CD14-positive monocyte (primary cell): ENCODE data around the gene ZBTB44. TPM values are rescaled to one million over a fixed set of nuclear protein-coding genes. Genes with fewer than 3 reads are reported as not detected.
A peak's percentile ranks its signal among the peaks of the same experiment; 100 is the strongest.

ENCODE experiments used
- DNase-seq, 3 donors: peaks; one replicate each; pipeline ENCODE4 v3.0.0-alpha.2; 2011 to 2022
- H2AFZ ChIP-seq: 2 replicates; pipeline ENCODE4 v1.6.0; 2012; ENCODE audit warnings: mild to moderate bottlenecking, low read depth, low read length, inconsistent platforms; ENCODE audit not compliant: insufficient read depth, poor library complexity, severe bottlenecking
- H3K27ac ChIP-seq, 2 donors: 1 replicate in 1 of 2; 2 replicates in 1 of 2; pipeline ENCODE4 v1.5.1; 2012 to 2013; ENCODE audit warnings: low read length in 2 of 2, control low read depth in 1 of 2, inconsistent platforms in 1 of 2, low read depth in 1 of 2, mild to moderate bottlenecking in 1 of 2
- H3K27me3 ChIP-seq, 2 donors: one replicate each; pipeline versions ENCODE4 v1.6.0 to v1.6.1; 2011 to 2013; ENCODE audit warnings: low read length in 2 of 2; ENCODE audit not compliant: control insufficient read depth in 2 of 2, insufficient read depth in 2 of 2
- H3K36me3 ChIP-seq, 2 donors: replicated peaks in 1 of 2; 1 replicate in 1 of 2; 2 replicates in 1 of 2; pipeline versions ENCODE4 v1.5.1 to v1.6.1; 2012 to 2013; ENCODE audit warnings: low read length in 2 of 2, control low read depth in 1 of 2, inconsistent platforms in 1 of 2, mild to moderate bottlenecking in 1 of 2; ENCODE audit not compliant: insufficient read depth in 2 of 2, control insufficient read depth in 1 of 2
- H3K4me1 ChIP-seq, 2 donors: 1 replicate in 1 of 2; 2 replicates in 1 of 2; pipeline versions ENCODE4 v1.5.1 to v1.6.1; 2012 to 2013; ENCODE audit warnings: low read length in 2 of 2, control low read depth in 1 of 2, inconsistent platforms in 1 of 2, mild to moderate bottlenecking in 1 of 2, moderate library complexity in 1 of 2; ENCODE audit not compliant: insufficient read depth in 2 of 2, control insufficient read depth in 1 of 2
- H3K4me2 ChIP-seq: replicated peaks from 2 replicates; pipeline ENCODE3; 2012; ENCODE audit warnings: low read length, moderate library complexity, mild to moderate bottlenecking; ENCODE audit not compliant: poor library complexity, severe bottlenecking; ENCODE audit errors: extremely low read depth
- H3K4me3 ChIP-seq, 3 experiments: fragments of 200-600 bp in 1 of 3; sonication (generic) in 1 of 3; replicated peaks in 1 of 3; 1 replicate in 2 of 3; 2 replicates in 1 of 3; pipeline ENCODE4 v1.5.1; 2011 to 2013; ENCODE audit warnings: low read length in 3 of 3, mild to moderate bottlenecking in 3 of 3, control low read depth in 2 of 3, low read depth in 2 of 3, inconsistent platforms in 1 of 3, moderate library complexity in 1 of 3
- H3K79me2 ChIP-seq: 2 replicates; pipeline ENCODE4 v1.6.0; 2012; ENCODE audit warnings: mild to moderate bottlenecking, control low read depth, inconsistent platforms, low read length, moderate library complexity; ENCODE audit not compliant: insufficient read depth
- H3K9ac ChIP-seq: 2 replicates; pipeline ENCODE4 v1.6.0; 2017; ENCODE audit warnings: low read length, mild to moderate bottlenecking; ENCODE audit not compliant: insufficient read depth, poor library complexity, severe bottlenecking
- H3K9me3 ChIP-seq, 2 donors: replicated peaks in 1 of 2; 1 replicate in 1 of 2; 2 replicates in 1 of 2; pipeline versions ENCODE4 v1.5.1 to v1.6.1; 2012 to 2013; ENCODE audit warnings: low read length in 2 of 2, control low read depth in 1 of 2; ENCODE audit not compliant: control insufficient read depth in 1 of 2, insufficient read depth in 1 of 2
- H4K20me1 ChIP-seq: 2 replicates; pipeline ENCODE4 v1.6.0; 2012; ENCODE audit warnings: mild to moderate bottlenecking, low read length, control low read depth, moderate library complexity; ENCODE audit not compliant: insufficient read depth
- H3K27ac Mint-ChIP-seq, 7 donors: one replicate each; pipeline ENCODE4 v1.8.0; 2020; ENCODE audit warnings: mild to moderate bottlenecking in 7 of 7, mixed read lengths in 7 of 7, moderate library complexity in 6 of 7, inconsistent platforms in 2 of 7
- H3K27me3 Mint-ChIP-seq, 3 donors: one replicate each; pipeline ENCODE4 v1.8.0; 2021 to 2022; ENCODE audit warnings: low read depth in 3 of 3, mild to moderate bottlenecking in 3 of 3, mixed read lengths in 3 of 3, moderate library complexity in 3 of 3, inconsistent platforms in 1 of 3
- H3K36me3 Mint-ChIP-seq, 2 donors: one replicate each; pipeline ENCODE4 v1.8.0; 2020; ENCODE audit warnings: mixed read lengths in 2 of 2, inconsistent platforms in 1 of 2, mild to moderate bottlenecking in 1 of 2
- H3K4me1 Mint-ChIP-seq: one replicate; pipeline ENCODE4 v1.8.0; 2020; ENCODE audit warnings: mild to moderate bottlenecking, mixed read lengths
- H3K4me3 Mint-ChIP-seq, 2 donors: one replicate each; pipeline ENCODE4 v1.8.0; 2020; ENCODE audit warnings: mild to moderate bottlenecking in 2 of 2, mixed read lengths in 2 of 2, moderate library complexity in 1 of 2
- H3K9me3 Mint-ChIP-seq, 7 donors: one replicate each; pipeline ENCODE4 v1.8.0; 2020 to 2022; ENCODE audit warnings: mixed read lengths in 7 of 7, mild to moderate bottlenecking in 6 of 7, moderate library complexity in 6 of 7, inconsistent platforms in 2 of 7
- whole genome bisulfite sequencing: methylation state at CpG from one replicate; pipeline ENCODE4 v1.1.5; 2013; ENCODE audit warnings: missing lambda C conversion rate; ENCODE audit not compliant: insufficient coverage; 5-methylcytosine and 5-hydroxymethylcytosine counted together
- intact Hi-C, 2 donors: fragments of 100-400 bp; cut with micrococcal nuclease; formaldehyde crosslinking; loops; one replicate each; pipeline versions ENCODE4 v1.15.0 to v1.15.1; 2023
- polyA plus RNA-seq, 3 donors: library from polyadenylated mRNA; depleted of rRNA in 1 of 3; unstranded in 2 of 3; stranded (reverse) in 1 of 3; fragments of 300-500 nt in 2 of 3; fragments of >200 nt in 1 of 3; fragmentation: Illumina TruSeq in 2 of 3; gene quantifications; 1 replicate in 2 of 3; 2 replicates in 1 of 3; pipeline ENCODE4 v1.2.3, GENCODE V29; 2012 to 2021
- TF ChIP-seq, protein P1 (sequence below): fragments of 200-600 bp; IDR thresholded peaks from one replicate; pipeline ENCODE4 v1.8.0; 2022; ENCODE audit warnings: antibody characterized with exemption, mild to moderate bottlenecking

The ZBTB44 gene
- polyA plus RNA-seq, 3 donors: 2.4 to 21.3 (median 2.7) TPM

DNA sequence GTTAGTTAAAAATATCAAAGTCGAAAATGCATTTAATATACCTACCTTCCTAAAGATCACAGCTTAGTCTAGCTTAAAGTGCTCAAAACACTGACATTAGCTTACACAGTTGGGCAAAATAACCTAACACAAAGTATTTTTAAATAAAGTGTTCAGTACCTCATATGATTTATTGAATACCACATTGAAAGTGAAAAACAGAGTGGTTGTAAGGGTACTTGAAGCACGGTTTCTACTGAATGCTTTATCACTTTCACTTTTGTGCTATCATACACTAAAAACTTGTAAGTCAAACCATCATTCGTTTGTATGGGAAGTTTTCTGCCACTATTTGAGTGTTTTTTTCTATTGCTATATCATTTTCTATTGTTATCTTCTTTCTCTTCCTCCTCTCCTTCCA is 36.6 kb downstream of the ZBTB44 start:
- H3K9me3 Mint-ChIP-seq: peaks cover 3 to 14% (median 6%) of the 10 kb centered on the region in 7 donors
- H3K9me3 ChIP-seq: peaks cover 4 to 10% of the 10 kb centered on the region in 2 donors
- H3K36me3 ChIP-seq: no peaks in the 10 kb centered on the region
- no peak overlapping the region for H3K27ac ChIP-seq
- H3K27me3 Mint-ChIP-seq: peaks cover 0 to 2% (median 0%) of the 10 kb centered on the region in 3 donors
- DNase-seq: no peak
- TF ChIP-seq, protein P1, sequence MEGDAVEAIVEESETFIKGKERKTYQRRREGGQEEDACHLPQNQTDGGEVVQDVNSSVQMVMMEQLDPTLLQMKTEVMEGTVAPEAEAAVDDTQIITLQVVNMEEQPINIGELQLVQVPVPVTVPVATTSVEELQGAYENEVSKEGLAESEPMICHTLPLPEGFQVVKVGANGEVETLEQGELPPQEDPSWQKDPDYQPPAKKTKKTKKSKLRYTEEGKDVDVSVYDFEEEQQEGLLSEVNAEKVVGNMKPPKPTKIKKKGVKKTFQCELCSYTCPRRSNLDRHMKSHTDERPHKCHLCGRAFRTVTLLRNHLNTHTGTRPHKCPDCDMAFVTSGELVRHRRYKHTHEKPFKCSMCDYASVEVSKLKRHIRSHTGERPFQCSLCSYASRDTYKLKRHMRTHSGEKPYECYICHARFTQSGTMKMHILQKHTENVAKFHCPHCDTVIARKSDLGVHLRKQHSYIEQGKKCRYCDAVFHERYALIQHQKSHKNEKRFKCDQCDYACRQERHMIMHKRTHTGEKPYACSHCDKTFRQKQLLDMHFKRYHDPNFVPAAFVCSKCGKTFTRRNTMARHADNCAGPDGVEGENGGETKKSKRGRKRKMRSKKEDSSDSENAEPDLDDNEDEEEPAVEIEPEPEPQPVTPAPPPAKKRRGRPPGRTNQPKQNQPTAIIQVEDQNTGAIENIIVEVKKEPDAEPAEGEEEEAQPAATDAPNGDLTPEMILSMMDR: no peak
- no peak overlapping the region for H3K27ac Mint-ChIP-seq
- H3K79me2 ChIP-seq: peaks cover 68% of the 10 kb centered on the region
- no CpG with 5 or more reads among the region's 3 CpGs for WGBS
- no peak overlapping the region for H3K9ac ChIP-seq
- H3K36me3 Mint-ChIP-seq: peaks cover 11 to 33% of the 10 kb centered on the region in 2 donors
- no peak overlapping the region for H3K4me3 ChIP-seq
- peaks cover 6% of the 10 kb centered on the region for H4K20me1 ChIP-seq
- no peaks in the 10 kb centered on the region for H3K27me3 ChIP-seq
- no peak overlapping the region for H3K4me2 ChIP-seq
- no peak overlapping the region for H2AFZ ChIP-seq
- peaks cover 0 to 2% of the 10 kb centered on the region in 2 donors for H3K4me1 ChIP-seq
- no peak overlapping the region for H3K4me3 Mint-ChIP-seq
- H3K4me1 Mint-ChIP-seq: peaks cover 5% of the 10 kb centered on the region
- intact Hi-C loops: no loop called here

DNA sequence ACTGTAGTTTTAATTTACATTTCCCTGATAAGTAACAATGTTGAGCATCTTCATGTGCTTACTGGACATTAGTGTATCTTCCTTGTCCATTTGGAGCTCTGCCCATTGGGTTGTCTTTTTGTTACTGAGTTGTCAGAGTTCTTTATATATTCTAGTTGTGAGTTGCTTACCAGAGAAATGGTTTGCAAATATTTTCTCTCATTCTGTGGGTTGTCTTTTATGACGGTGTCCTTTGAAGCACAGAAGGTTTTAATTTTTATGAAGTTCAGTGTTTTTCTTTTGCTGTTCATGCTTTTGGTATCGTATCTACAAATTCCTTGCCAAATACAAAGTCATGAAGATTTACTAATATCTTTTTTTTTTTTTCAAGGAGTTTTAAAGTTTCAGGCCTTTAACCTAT is 42.4 kb downstream of the ZBTB44 start:
- no peaks in the 10 kb centered on the region for H3K9me3 ChIP-seq
- Mint-ChIP-seq H3K27me3 (peaks cover 0 to 2% (median 0%) of the 10 kb centered on the region in 3 donors), H3K4me3 (no peak overlapping the region), H3K36me3 (peaks cover 5 to 23% of the 10 kb centered on the region in 2 donors), H3K9me3 (no peaks in the 10 kb centered on the region), H3K27ac (peak overlapping the region in 1 of 7 donors; percentile 67), H3K4me1 (peaks cover 8% of the 10 kb centered on the region)
- H3K4me1 ChIP-seq: peaks cover 3 to 9% of the 10 kb centered on the region in 2 donors
- intact Hi-C loops: no loop called here
- TF ChIP-seq, protein P1: no peak
- peaks cover 23% of the 10 kb centered on the region for H3K79me2 ChIP-seq
- peaks cover 2 to 23% of the 10 kb centered on the region in 2 donors for H3K36me3 ChIP-seq
- H3K4me3 ChIP-seq: no peak overlapping the region
- no peaks in the 10 kb centered on the region for H3K27me3 ChIP-seq
- no peak overlapping the region for H3K27ac ChIP-seq
- peaks cover 10% of the 10 kb centered on the region for H4K20me1 ChIP-seq
- no CpG with 5 or more reads among the region's 2 CpGs for WGBS
- no peak overlapping the region for H3K9ac ChIP-seq
- H3K4me2 ChIP-seq: no peak overlapping the region
- no peak overlapping the region for H2AFZ ChIP-seq
- no peak for DNase-seq
